HG03039 (cell line): ENCODE data around the gene DISC1.

ENCODE experiments used
- ATAC-seq: cut with Tn5 transposase; IDR thresholded peaks from one replicate; pipeline ENCODE4 v1.9.1; 2021; ENCODE audit warnings: mild to moderate bottlenecking, moderate library complexity; ENCODE audit not compliant: unreplicated experiment

DISC1 gene

GRCh38 chr1:231803353-231803752 is 176.8 kb downstream of the DISC1 start:
- ATAC-seq, result no peak

- ATAC-seq, result peak; percentile 92
Observed at GRCh38 chr1:231806623-231807495, 180.3 kb downstream of the DISC1 start.

GRCh38 chr1:231807541-231807940 is 181.0 kb downstream of the DISC1 start:
- no peak for ATAC-seq

- no peak for ATAC-seq
Observed at GRCh38 chr1:231808116-231808515, 181.5 kb downstream of the DISC1 start.

GRCh38 chr1:231808990-231809389 is 182.4 kb downstream of the DISC1 start:
- ATAC-seq, result no peak

GRCh38 chr1:231810415-231810814 is 183.8 kb downstream of the DISC1 start:
- no peak for ATAC-seq

GRCh38 chr1:231814021-231814420 is 187.4 kb downstream of the DISC1 start:
- no peak for ATAC-seq

- no peak for ATAC-seq
Observed at GRCh38 chr1:231814521-231814920, 187.9 kb downstream of the DISC1 start.

GRCh38 chr1:231817801-231818200 is 191.2 kb downstream of the DISC1 start:
- no peak for ATAC-seq

- ATAC-seq, result no peak
Observed at GRCh38 chr1:231818337-231818736, 191.7 kb downstream of the DISC1 start.

GRCh38 chr1:231821281-231821680 is 194.7 kb downstream of the DISC1 start:
- ATAC-seq, result no peak

- no peak for ATAC-seq
Observed at GRCh38 chr1:231822041-231822440, 195.5 kb downstream of the DISC1 start.

GRCh38 chr1:231826566-231826965 is 200.0 kb downstream of the DISC1 start:
- no peak for ATAC-seq

GRCh38 chr1:231827337-231828105 is 200.9 kb downstream of the DISC1 start:
- no peak for ATAC-seq

GRCh38 chr1:231828182-231828920 is 201.8 kb downstream of the DISC1 start:
- ATAC-seq, result no peak

- no peak for ATAC-seq
Observed at GRCh38 chr1:231829332-231829731, 202.7 kb downstream of the DISC1 start.

- no peak for ATAC-seq
Observed at GRCh38 chr1:231836227-231836893, 209.8 kb downstream of the DISC1 start.

GRCh38 chr1:231838521-231838920 is 211.9 kb downstream of the DISC1 start:
- ATAC-seq, result no peak

GRCh38 chr1:231839999-231840398 is 213.4 kb downstream of the DISC1 start:
- ATAC-seq, result no peak

GRCh38 chr1:231841616-231842344 is 215.2 kb downstream of the DISC1 start:
- no peak for ATAC-seq
